Liver (tissue), 9 donors: Measurements from ENCODE around the gene RAMP3. TPM values are rescaled to one million over a fixed set of nuclear protein-coding genes. Genes with fewer than 3 reads are reported as not detected.

ENCODE experiments used
- DNase-seq: peaks from one replicate; pipeline ENCODE4 v3.0.0-alpha.2; 2017; ENCODE audit warnings: low spot score
- H3K27ac ChIP-seq, 2 donors: one replicate each; pipeline ENCODE4 v1.7.0; 2013; ENCODE audit warnings: inconsistent platforms in 2 of 2, low read length in 2 of 2, control low read depth in 1 of 2, low read depth in 1 of 2, mild to moderate bottlenecking in 1 of 2
- H3K27me3 ChIP-seq, 4 donors: one replicate each; pipeline versions ENCODE4 v1.6.1 to v1.7.0; 2013; ENCODE audit warnings: low read length in 3 of 4, inconsistent platforms in 1 of 4, mild to moderate bottlenecking in 1 of 4, moderate library complexity in 1 of 4; ENCODE audit not compliant: control insufficient read depth in 4 of 4, insufficient read depth in 4 of 4
- H3K36me3 ChIP-seq, 4 donors: one replicate each; pipeline versions ENCODE4 v1.6.1 to v1.7.0; 2013; ENCODE audit warnings: low read length in 3 of 4, mild to moderate bottlenecking in 3 of 4, low read depth in 1 of 4, moderate library complexity in 1 of 4; ENCODE audit not compliant: control insufficient read depth in 4 of 4, insufficient read depth in 3 of 4
- H3K4me1 ChIP-seq, 4 donors: one replicate each; pipeline versions ENCODE4 v1.6.1 to v1.7.0; 2013; ENCODE audit warnings: low read length in 3 of 4, mild to moderate bottlenecking in 3 of 4, moderate library complexity in 1 of 4; ENCODE audit not compliant: control insufficient read depth in 4 of 4, insufficient read depth in 4 of 4
- H3K4me3 ChIP-seq, 3 donors: one replicate each; pipeline versions ENCODE4 v1.6.1 to v1.7.0; 2013; ENCODE audit warnings: low read length in 3 of 3, control low read depth in 1 of 3, low read depth in 1 of 3, mild to moderate bottlenecking in 1 of 3
- H3K9ac ChIP-seq, 2 donors: one replicate each; pipeline ENCODE4 v1.7.0; 2013; ENCODE audit warnings: low read length in 2 of 2, mild to moderate bottlenecking in 2 of 2, moderate library complexity in 2 of 2, control low read depth in 1 of 2, low read depth in 1 of 2
- H3K9me3 ChIP-seq, 4 donors: one replicate each; pipeline versions ENCODE4 v1.6.1 to v1.7.0; 2013; ENCODE audit warnings: low read length in 3 of 4; ENCODE audit not compliant: control insufficient read depth in 4 of 4
- EGR1 ChIP-seq, 2 donors: IDR thresholded peaks; 2 replicates each; pipeline ENCODE4 v1.6.1; 2016 to 2018; ENCODE audit warnings: antibody characterized with exemption in 2 of 2, low read depth in 2 of 2
- FOXA1 ChIP-seq: IDR thresholded peaks from 2 replicates; pipeline ENCODE4 v1.6.1; 2016; ENCODE audit warnings: antibody characterized with exemption
- FOXA2 ChIP-seq: IDR thresholded peaks from 2 replicates; pipeline ENCODE4 v1.6.1; 2016; ENCODE audit warnings: antibody characterized with exemption
- GABPA ChIP-seq, 2 donors: IDR thresholded peaks in 1 of 2; conservative IDR thresholded peaks in 1 of 2; 2 replicates each; pipeline ENCODE4 v1.6.1; 2016; ENCODE audit warnings: antibody characterized with exemption in 2 of 2, mild to moderate bottlenecking in 1 of 2, moderate library complexity in 1 of 2
- HNF4A ChIP-seq, 2 donors: conservative IDR thresholded peaks; 2 replicates each; pipeline ENCODE4 v1.6.1; 2016; ENCODE audit warnings: antibody characterized with exemption in 2 of 2, mild to moderate bottlenecking in 2 of 2
- HNF4G ChIP-seq: IDR thresholded peaks from 2 replicates; pipeline ENCODE4 v1.6.1; 2016; ENCODE audit warnings: antibody characterized with exemption
- JUND ChIP-seq, 2 donors: IDR thresholded peaks; 2 replicates each; pipeline ENCODE4 v1.6.1; 2016; ENCODE audit warnings: antibody characterized with exemption in 2 of 2
- NR2F2 ChIP-seq: IDR thresholded peaks from 2 replicates; pipeline ENCODE4 v1.6.1; 2016; ENCODE audit warnings: antibody characterized with exemption
- RAD21 ChIP-seq, 2 donors: IDR thresholded peaks; 2 replicates each; pipeline ENCODE4 v1.6.1; 2016; ENCODE audit warnings: antibody characterized with exemption in 2 of 2, mild to moderate bottlenecking in 2 of 2
- RXRA ChIP-seq, 2 donors: IDR thresholded peaks; 2 replicates each; pipeline ENCODE4 v1.6.1; 2017 to 2018; ENCODE audit warnings: antibody characterized with exemption in 2 of 2, mild to moderate bottlenecking in 1 of 2
- TAF1 ChIP-seq: conservative IDR thresholded peaks from 2 replicates; pipeline ENCODE4 v1.6.1; 2016; ENCODE audit warnings: antibody characterized with exemption, mild to moderate bottlenecking
- YY1 ChIP-seq: IDR thresholded peaks from 2 replicates; pipeline ENCODE4 v1.6.1; 2016; ENCODE audit warnings: antibody characterized with exemption, mild to moderate bottlenecking
- WGBS: extraction: QIAGEN DNeasy Blood & Tissue Kit; methylation state at CpG from one replicate; pipeline ENCODE4 v1.1.7; 2013; 5-methylcytosine and 5-hydroxymethylcytosine counted together
- polyA plus RNA-seq, 2 donors: library from polyadenylated mRNA; stranded (reverse) in 1 of 2; unstranded in 1 of 2; fragments of 200-250 nt in 1 of 2; fragments of >200 nt in 1 of 2; fragmentation: Nextera tagmentation in 1 of 2; extraction: Ambion mirVana in 1 of 2; gene quantifications; one replicate each; pipeline versions ENCODE4 v1.2.1 to v1.2.3, GENCODE V29; 2013 to 2015
- total RNA-seq, 2 donors: library from RNA; depleted of rRNA; stranded (reverse); fragments of >200 nt; gene quantifications; one replicate each; pipeline ENCODE4 v1.2.3, GENCODE V29; 2014
- TF ChIP-seq, protein P1 (sequence below): IDR thresholded peaks from 2 replicates; pipeline ENCODE4 v1.6.1; 2016; ENCODE audit warnings: antibody characterized with exemption
- TF ChIP-seq, protein P2 (sequence below): fragments of 150-350 bp; IDR thresholded peaks from 2 replicates; pipeline ENCODE4 v1.5.1; 2017; ENCODE audit warnings: improper control_type of control experiment, low read depth, low read length; ENCODE audit not compliant: missing input control
- TF ChIP-seq, protein P3 (sequence below): IDR thresholded peaks from 2 replicates; pipeline ENCODE4 v1.6.1; 2016; ENCODE audit warnings: antibody characterized with exemption
- TF ChIP-seq, protein P4 (sequence below): IDR thresholded peaks from 2 replicates; pipeline ENCODE4 v1.6.1; 2016; ENCODE audit warnings: antibody characterized with exemption
- TF ChIP-seq, protein P5 (sequence below): IDR thresholded peaks from 2 replicates; pipeline ENCODE4 v1.6.1; 2016; ENCODE audit warnings: antibody characterized with exemption, mild to moderate bottlenecking
- donor health status: healthy.
- donor health status: healthy.
- donor health status: healthy.
- donor health status: healthy.
- donor health status: healthy.

The RAMP3 gene
- total and polyA plus RNA-seq, 4 donors: 2.3 to 30.0 (median 22.2) TPM

DNA sequence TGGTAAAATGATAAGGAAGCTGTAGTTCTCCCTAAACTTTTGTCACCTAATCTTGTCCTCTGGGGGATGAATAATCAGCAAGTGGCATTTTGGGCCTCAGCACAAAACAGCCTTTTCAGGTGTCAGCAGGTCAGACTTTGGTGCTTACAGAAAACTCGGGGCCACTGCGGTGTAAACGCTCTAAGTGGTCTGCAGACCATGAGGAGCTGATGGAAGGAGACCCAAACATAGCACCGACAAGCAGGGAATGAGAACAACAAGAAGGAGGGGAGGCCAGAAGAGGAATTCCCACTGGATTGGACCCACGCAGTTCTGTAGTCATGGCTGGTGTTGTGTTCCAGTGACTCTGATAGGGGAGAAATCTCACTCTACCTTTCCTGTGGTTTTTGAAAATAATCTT is 45.4 kb downstream of the RAMP3 start:
- 81% methylated on average over 5 of the region's 5 CpGs for WGBS

DNA sequence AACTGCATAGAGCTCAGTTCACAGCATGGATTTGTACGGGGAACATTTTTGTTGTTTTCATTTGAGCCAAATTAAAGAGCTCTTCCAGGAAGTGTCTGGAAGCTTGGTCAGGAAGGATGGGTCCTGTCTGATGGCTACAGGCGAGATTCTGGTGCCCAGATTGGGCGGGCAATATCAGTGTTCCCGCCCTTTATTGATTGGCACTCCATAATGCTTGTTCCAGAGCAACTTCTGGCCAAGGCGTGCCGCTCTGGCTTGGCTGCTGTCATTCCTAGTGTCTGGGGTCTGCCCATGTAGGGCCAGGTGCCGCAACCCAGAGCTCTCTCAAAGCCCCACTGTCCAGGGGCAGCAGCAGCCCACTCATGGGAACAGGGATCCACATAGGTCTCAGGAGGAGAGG is 45.9 kb downstream of the RAMP3 start:
- Histone ChIP-seq H3K4me3 (no peak overlapping the region), H3K9me3 (no peaks in the 10 kb centered on the region), H3K4me1 (no peaks in the 10 kb centered on the region), H3K36me3 (no peaks in the 10 kb centered on the region), H3K9ac (no peak overlapping the region), H3K27me3 (no peaks in the 10 kb centered on the region), H3K27ac (no peak overlapping the region)
- TF ChIP-seq RAD21 (IDR thresholded peaks at IDR 0.05) (no peak), NR2F2 (no peak), GABPA (IDR thresholded peaks at IDR 0.05 in 1 of 2, conservative IDR thresholded peaks at IDR 0.05 in 1 of 2) (no peak), JUND (IDR thresholded peaks at IDR 0.05) (no peak), RXRA (IDR thresholded peaks at IDR 0.05) (no peak), FOXA2 (no peak), FOXA1 (no peak), HNF4G (no peak), HNF4A (conservative IDR thresholded peaks at IDR 0.05) (no peak), TAF1 (no peak), EGR1 (IDR thresholded peaks at IDR 0.05; ENCODE audit: low read depth in 2 of 2) (no peak)
- TF ChIP-seq, protein P1, sequence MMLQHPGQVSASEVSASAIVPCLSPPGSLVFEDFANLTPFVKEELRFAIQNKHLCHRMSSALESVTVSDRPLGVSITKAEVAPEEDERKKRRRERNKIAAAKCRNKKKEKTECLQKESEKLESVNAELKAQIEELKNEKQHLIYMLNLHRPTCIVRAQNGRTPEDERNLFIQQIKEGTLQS: no peak
- TF ChIP-seq, protein P2, sequence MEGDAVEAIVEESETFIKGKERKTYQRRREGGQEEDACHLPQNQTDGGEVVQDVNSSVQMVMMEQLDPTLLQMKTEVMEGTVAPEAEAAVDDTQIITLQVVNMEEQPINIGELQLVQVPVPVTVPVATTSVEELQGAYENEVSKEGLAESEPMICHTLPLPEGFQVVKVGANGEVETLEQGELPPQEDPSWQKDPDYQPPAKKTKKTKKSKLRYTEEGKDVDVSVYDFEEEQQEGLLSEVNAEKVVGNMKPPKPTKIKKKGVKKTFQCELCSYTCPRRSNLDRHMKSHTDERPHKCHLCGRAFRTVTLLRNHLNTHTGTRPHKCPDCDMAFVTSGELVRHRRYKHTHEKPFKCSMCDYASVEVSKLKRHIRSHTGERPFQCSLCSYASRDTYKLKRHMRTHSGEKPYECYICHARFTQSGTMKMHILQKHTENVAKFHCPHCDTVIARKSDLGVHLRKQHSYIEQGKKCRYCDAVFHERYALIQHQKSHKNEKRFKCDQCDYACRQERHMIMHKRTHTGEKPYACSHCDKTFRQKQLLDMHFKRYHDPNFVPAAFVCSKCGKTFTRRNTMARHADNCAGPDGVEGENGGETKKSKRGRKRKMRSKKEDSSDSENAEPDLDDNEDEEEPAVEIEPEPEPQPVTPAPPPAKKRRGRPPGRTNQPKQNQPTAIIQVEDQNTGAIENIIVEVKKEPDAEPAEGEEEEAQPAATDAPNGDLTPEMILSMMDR: no peak
- TF ChIP-seq, protein P3, sequence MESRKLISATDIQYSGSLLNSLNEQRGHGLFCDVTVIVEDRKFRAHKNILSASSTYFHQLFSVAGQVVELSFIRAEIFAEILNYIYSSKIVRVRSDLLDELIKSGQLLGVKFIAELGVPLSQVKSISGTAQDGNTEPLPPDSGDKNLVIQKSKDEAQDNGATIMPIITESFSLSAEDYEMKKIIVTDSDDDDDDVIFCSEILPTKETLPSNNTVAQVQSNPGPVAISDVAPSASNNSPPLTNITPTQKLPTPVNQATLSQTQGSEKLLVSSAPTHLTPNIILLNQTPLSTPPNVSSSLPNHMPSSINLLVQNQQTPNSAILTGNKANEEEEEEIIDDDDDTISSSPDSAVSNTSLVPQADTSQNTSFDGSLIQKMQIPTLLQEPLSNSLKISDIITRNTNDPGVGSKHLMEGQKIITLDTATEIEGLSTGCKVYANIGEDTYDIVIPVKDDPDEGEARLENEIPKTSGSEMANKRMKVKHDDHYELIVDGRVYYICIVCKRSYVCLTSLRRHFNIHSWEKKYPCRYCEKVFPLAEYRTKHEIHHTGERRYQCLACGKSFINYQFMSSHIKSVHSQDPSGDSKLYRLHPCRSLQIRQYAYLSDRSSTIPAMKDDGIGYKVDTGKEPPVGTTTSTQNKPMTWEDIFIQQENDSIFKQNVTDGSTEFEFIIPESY: no peak
- TF ChIP-seq, protein P4, sequence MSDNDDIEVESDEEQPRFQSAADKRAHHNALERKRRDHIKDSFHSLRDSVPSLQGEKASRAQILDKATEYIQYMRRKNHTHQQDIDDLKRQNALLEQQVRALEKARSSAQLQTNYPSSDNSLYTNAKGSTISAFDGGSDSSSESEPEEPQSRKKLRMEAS: no peak
- TF ChIP-seq, protein P5, sequence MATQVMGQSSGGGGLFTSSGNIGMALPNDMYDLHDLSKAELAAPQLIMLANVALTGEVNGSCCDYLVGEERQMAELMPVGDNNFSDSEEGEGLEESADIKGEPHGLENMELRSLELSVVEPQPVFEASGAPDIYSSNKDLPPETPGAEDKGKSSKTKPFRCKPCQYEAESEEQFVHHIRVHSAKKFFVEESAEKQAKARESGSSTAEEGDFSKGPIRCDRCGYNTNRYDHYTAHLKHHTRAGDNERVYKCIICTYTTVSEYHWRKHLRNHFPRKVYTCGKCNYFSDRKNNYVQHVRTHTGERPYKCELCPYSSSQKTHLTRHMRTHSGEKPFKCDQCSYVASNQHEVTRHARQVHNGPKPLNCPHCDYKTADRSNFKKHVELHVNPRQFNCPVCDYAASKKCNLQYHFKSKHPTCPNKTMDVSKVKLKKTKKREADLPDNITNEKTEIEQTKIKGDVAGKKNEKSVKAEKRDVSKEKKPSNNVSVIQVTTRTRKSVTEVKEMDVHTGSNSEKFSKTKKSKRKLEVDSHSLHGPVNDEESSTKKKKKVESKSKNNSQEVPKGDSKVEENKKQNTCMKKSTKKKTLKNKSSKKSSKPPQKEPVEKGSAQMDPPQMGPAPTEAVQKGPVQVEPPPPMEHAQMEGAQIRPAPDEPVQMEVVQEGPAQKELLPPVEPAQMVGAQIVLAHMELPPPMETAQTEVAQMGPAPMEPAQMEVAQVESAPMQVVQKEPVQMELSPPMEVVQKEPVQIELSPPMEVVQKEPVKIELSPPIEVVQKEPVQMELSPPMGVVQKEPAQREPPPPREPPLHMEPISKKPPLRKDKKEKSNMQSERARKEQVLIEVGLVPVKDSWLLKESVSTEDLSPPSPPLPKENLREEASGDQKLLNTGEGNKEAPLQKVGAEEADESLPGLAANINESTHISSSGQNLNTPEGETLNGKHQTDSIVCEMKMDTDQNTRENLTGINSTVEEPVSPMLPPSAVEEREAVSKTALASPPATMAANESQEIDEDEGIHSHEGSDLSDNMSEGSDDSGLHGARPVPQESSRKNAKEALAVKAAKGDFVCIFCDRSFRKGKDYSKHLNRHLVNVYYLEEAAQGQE: no peak
- no peak for DNase-seq
- whole genome bisulfite sequencing: 74% methylated on average over 7 of the region's 7 CpGs

More for the DNA sequence above, 45.4 kb downstream of the RAMP3 start:
- no peak for TF ChIP-seq RXRA (IDR thresholded peaks at IDR 0.05)
- TF ChIP-seq TAF1: no peak
- TF ChIP-seq, protein P4: no peak
- no peak for TF ChIP-seq GABPA (IDR thresholded peaks at IDR 0.05 in 1 of 2, conservative IDR thresholded peaks at IDR 0.05 in 1 of 2)
- no peak for TF ChIP-seq RAD21 (IDR thresholded peaks at IDR 0.05)
- TF ChIP-seq NR2F2: no peak
- TF ChIP-seq JUND (IDR thresholded peaks at IDR 0.05): no peak
- TF ChIP-seq HNF4G: no peak
- TF ChIP-seq FOXA1: no peak
- no peak for TF ChIP-seq YY1
- TF ChIP-seq, protein P5: no peak
- TF ChIP-seq FOXA2: no peak
- no peak for TF ChIP-seq HNF4A (conservative IDR thresholded peaks at IDR 0.05)
- Histone ChIP-seq H3K27me3 (no peaks in the 10 kb centered on the region), H3K9ac (no peak overlapping the region), H3K9me3 (no peaks in the 10 kb centered on the region), H3K4me3 (no peak overlapping the region), H3K36me3 (no peaks in the 10 kb centered on the region), H3K27ac (no peak overlapping the region), H3K4me1 (no peaks in the 10 kb centered on the region)
- no peak for DNase-seq
